Sigmoid colon (tissue), 7 donors: ENCODE results near the gene AUTS2. TPM values are rescaled to one million over a fixed set of nuclear protein-coding genes. Genes with fewer than 3 reads are reported as not detected.

Experiments
- DNase-seq: peaks from one replicate; pipeline ENCODE4 v3.0.0-alpha.2; 2019
- H3K27ac ChIP-seq, 4 donors: fragments of 200-600 bp; sonication (generic); one replicate each; pipeline ENCODE4 v1.5.1; 2016 to 2019; ENCODE audit warnings: mild to moderate bottlenecking in 1 of 4
- H3K27me3 ChIP-seq, 3 donors: fragments of 200-600 bp; sonication (generic); one replicate each; pipeline ENCODE4 v1.5.1; 2019; ENCODE audit warnings: mild to moderate bottlenecking in 1 of 3
- H3K36me3 ChIP-seq, 4 donors: fragments of 200-600 bp; sonication (generic); one replicate each; pipeline ENCODE4 v1.5.1; 2016 to 2019
- H3K4me1 ChIP-seq, 4 donors: fragments of 200-600 bp; sonication (generic); one replicate each; pipeline ENCODE4 v1.5.1; 2017 to 2019
- H3K4me3 ChIP-seq, 4 donors: fragments of 200-600 bp; sonication (generic); one replicate each; pipeline ENCODE4 v1.5.1; 2017 to 2019; ENCODE audit warnings: mild to moderate bottlenecking in 2 of 4, moderate library complexity in 1 of 4
- H3K9me3 ChIP-seq, 4 donors: fragments of 200-600 bp in 3 of 4; sonication (generic) in 3 of 4; one replicate each; pipeline versions ENCODE4 v1.5.1 to v1.6.1; 2013 to 2019
- CTCF ChIP-seq, 4 experiments: fragments of 450-650 bp in 3 of 4; fragments of 200-600 bp in 1 of 4; IDR thresholded peaks; one replicate each; pipeline ENCODE4 v1.5.1; 2016 to 2019; ENCODE audit warnings: antibody characterized with exemption in 4 of 4, mild to moderate bottlenecking in 3 of 4, moderate library complexity in 2 of 4
- EP300 ChIP-seq, 4 donors: sonication (generic); formaldehyde crosslinking; IDR thresholded peaks; one replicate each; pipeline ENCODE4 v1.6.1; 2017; ENCODE audit warnings: antibody characterized with exemption in 4 of 4
- POLR2A ChIP-seq, 2 donors: fragments of 450-650 bp; IDR thresholded peaks; one replicate each; pipeline ENCODE4 v1.6.1; 2016; ENCODE audit warnings: antibody characterized with exemption in 2 of 2, mild to moderate bottlenecking in 2 of 2, moderate library complexity in 2 of 2
- POLR2AphosphoS5 ChIP-seq, 4 donors: sonication (generic); formaldehyde crosslinking; IDR thresholded peaks; one replicate each; pipeline ENCODE4 v1.6.1; 2017; ENCODE audit warnings: antibody characterized with exemption in 4 of 4
- WGBS, 2 donors: extraction: QIAGEN DNeasy Blood & Tissue Kit; methylation state at CpG; one replicate each; pipeline ENCODE4 v1.1.7; 2013; 5-methylcytosine and 5-hydroxymethylcytosine counted together
- intact Hi-C: fragments of 100-400 bp; cut with DNase I; formaldehyde crosslinking; loops from one replicate; pipeline ENCODE4 v1.15.1; 2023
- polyA plus RNA-seq, 3 donors: library from polyadenylated mRNA; stranded (reverse); fragments of 200-250 nt; gene quantifications; one replicate each; pipeline ENCODE4 v1.2.3, GENCODE V29; 2013
- total RNA-seq, 4 donors: library from RNA; depleted of rRNA; stranded (reverse); fragments of >200 nt; gene quantifications; one replicate each; pipeline ENCODE4 v1.1.0, GENCODE V29; 2016
- donor health status: healthy with polysubstance abuse.
- donor health status: Bipolar disorder and iron deficiency.
- donor health status: healthy.

Gene AUTS2
- total and polyA plus RNA-seq, 7 donors: 3.6 to 55.7 (median 25.5) TPM

DNA sequence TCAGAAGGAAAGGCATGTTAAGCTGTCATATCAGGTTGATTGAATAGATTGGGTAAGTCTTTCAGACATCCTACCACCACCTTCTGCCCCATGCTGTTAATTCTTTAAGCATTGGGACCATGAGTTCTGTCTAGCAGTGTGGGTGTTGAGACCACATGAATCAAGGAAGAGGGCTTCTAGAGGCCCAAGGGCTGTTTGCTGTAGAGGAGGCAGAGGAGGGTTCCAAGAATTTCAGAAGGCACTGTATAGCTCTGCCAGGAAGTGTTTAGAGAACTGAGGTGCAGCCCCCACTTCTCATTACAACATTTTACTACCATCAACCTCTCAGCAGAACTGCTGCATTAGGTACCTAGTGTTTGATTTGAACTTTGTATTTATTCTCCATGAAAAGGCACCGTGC, 720.2 kb downstream of the AUTS2 start:
- DNase-seq: no peak
- no peak overlapping the region for H3K4me3 ChIP-seq
- TF ChIP-seq CTCF (IDR thresholded peaks at IDR 0.05): no peak
- no peak for TF ChIP-seq EP300 (IDR thresholded peaks at IDR 0.05)
- TF ChIP-seq POLR2A (IDR thresholded peaks at IDR 0.05): no peak
- TF ChIP-seq POLR2AphosphoS5 (IDR thresholded peaks at IDR 0.05): no peak
- H3K4me1 ChIP-seq: peaks cover 0 to 15% (median 10%) of the 10 kb centered on the region in 4 donors
- intact Hi-C loops: no loop called here
- H3K27ac ChIP-seq: no peak overlapping the region
- WGBS, 2 donors: 61 to 62% methylated on average over 1 of the region's 1 CpG
- no peaks in the 10 kb centered on the region for H3K36me3 ChIP-seq
- no peaks in the 10 kb centered on the region for H3K9me3 ChIP-seq
- H3K27me3 ChIP-seq: no peaks in the 10 kb centered on the region

GRCh38 chr7:70319057-70319456, 720.8 kb downstream of the AUTS2 start:
- 91% methylated on average over 2 of the region's 2 CpGs for WGBS, 2 donors
- Histone ChIP-seq H3K4me1 (peaks cover 0 to 15% (median 10%) of the 10 kb centered on the region in 4 donors), H3K27ac (no peak overlapping the region), H3K27me3 (no peaks in the 10 kb centered on the region), H3K9me3 (no peaks in the 10 kb centered on the region), H3K36me3 (no peaks in the 10 kb centered on the region), H3K4me3 (no peak overlapping the region)
- no peak for DNase-seq
- intact Hi-C loops: no loop called here
- no peak for TF ChIP-seq EP300 (IDR thresholded peaks at IDR 0.05)
- TF ChIP-seq POLR2A (IDR thresholded peaks at IDR 0.05): no peak
- no peak for TF ChIP-seq CTCF (IDR thresholded peaks at IDR 0.05)
- TF ChIP-seq POLR2AphosphoS5 (IDR thresholded peaks at IDR 0.05): no peak

- no peak for DNase-seq
- Histone ChIP-seq H3K27ac (no peak overlapping the region), H3K4me1 (peaks cover 0 to 15% (median 10%) of the 10 kb centered on the region in 4 donors), H3K36me3 (no peaks in the 10 kb centered on the region), H3K27me3 (no peaks in the 10 kb centered on the region), H3K9me3 (no peaks in the 10 kb centered on the region), H3K4me3 (no peak overlapping the region)
- TF ChIP-seq POLR2AphosphoS5 (IDR thresholded peaks at IDR 0.05): no peak
- no peak for TF ChIP-seq POLR2A (IDR thresholded peaks at IDR 0.05)
- TF ChIP-seq EP300 (IDR thresholded peaks at IDR 0.05): no peak
- no peak for TF ChIP-seq CTCF (IDR thresholded peaks at IDR 0.05)
- intact Hi-C loops: no loop called here
- 95 to 96% methylated on average over 6 of the region's 6 CpGs for WGBS, 2 donors
Observed at GRCh38 chr7:70321016-70321590, 722.8 kb downstream of the AUTS2 start.

DNA sequence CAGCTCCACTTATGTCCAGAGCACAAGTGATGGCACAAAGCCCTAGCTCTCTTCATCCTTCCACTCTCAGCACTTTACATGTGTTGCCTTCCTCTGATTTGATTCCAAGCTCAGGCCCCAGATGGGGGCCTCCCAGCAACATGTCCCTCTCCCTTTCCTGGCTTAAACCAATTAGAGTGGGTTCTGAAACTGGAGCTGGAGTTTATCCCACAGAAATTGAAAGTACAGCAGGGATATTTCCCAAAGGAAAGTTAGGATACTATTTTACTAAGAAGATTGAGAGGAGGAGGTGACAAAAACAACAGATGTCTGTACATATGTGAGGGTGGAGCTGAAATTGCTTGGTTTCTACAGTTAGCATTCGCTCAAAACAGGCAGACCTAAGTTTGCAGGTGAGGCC, 724.6 kb downstream of the AUTS2 start:
- no peak overlapping the region for H3K27ac ChIP-seq
- no peaks in the 10 kb centered on the region for H3K9me3 ChIP-seq
- H3K4me1 ChIP-seq: peaks cover 0 to 11% (median 6%) of the 10 kb centered on the region in 4 donors
- no peaks in the 10 kb centered on the region for H3K36me3 ChIP-seq
- H3K27me3 ChIP-seq: no peaks in the 10 kb centered on the region
- TF ChIP-seq POLR2AphosphoS5 (IDR thresholded peaks at IDR 0.05) (no peak), EP300 (IDR thresholded peaks at IDR 0.05) (no peak), POLR2A (IDR thresholded peaks at IDR 0.05) (no peak), CTCF (IDR thresholded peaks at IDR 0.05) (no peak)
- intact Hi-C loops: no loop called here
- DNase-seq: no peak
- WGBS, 2 donors: 86 to 88% methylated on average over 1 of the region's 1 CpG
- H3K4me3 ChIP-seq: no peak overlapping the region
